Endothelial cell (in vitro differentiated cells): ENCODE measurements around the gene PLVAP. TPM values are rescaled to one million over a fixed set of nuclear protein-coding genes. Genes with fewer than 3 reads are reported as not detected.

Experiments
- DNase-seq: peaks from one replicate; pipeline ENCODE4 v3.0.0; 2021; ENCODE audit warnings: low spot score
- H3K27ac Mint-ChIP-seq: one replicate; pipeline ENCODE4 v1.8.0; 2021; ENCODE audit warnings: mixed read lengths, inconsistent platforms; ENCODE audit not compliant: unreplicated experiment
- H3K27me3 Mint-ChIP-seq: one replicate; pipeline ENCODE4 v1.8.0; 2021; ENCODE audit warnings: mild to moderate bottlenecking, moderate library complexity, mixed read lengths, inconsistent platforms; ENCODE audit not compliant: unreplicated experiment
- H3K36me3 Mint-ChIP-seq: one replicate; pipeline ENCODE4 v1.8.0; 2021; ENCODE audit warnings: mild to moderate bottlenecking, low read depth, mixed read lengths, inconsistent platforms; ENCODE audit not compliant: unreplicated experiment
- H3K4me1 Mint-ChIP-seq: one replicate; pipeline ENCODE4 v1.8.0; 2021; ENCODE audit warnings: mild to moderate bottlenecking, mixed read lengths, inconsistent platforms; ENCODE audit not compliant: unreplicated experiment
- H3K4me3 Mint-ChIP-seq: one replicate; pipeline ENCODE4 v1.8.0; 2021; ENCODE audit warnings: mild to moderate bottlenecking, mixed read lengths, inconsistent platforms; ENCODE audit not compliant: unreplicated experiment
- H3K9me3 Mint-ChIP-seq: one replicate; pipeline ENCODE4 v1.8.0; 2021; ENCODE audit warnings: mixed read lengths, inconsistent platforms; ENCODE audit not compliant: unreplicated experiment
- total RNA-seq: library from RNA; stranded (reverse); fragmentation: NEBNext Ultra II Directional; extraction: Animal tissue kit (Norgen Biotek cat#: 25700); gene quantifications from one replicate; pipeline ENCODE4 v1.2.1, GENCODE V29; 2021; ENCODE audit not compliant: unreplicated experiment
- TF ChIP-seq, protein P1 (sequence below): fragments of 200-600 bp; sonication (generic); IDR thresholded peaks from one replicate; pipeline ENCODE4 v1.5.0; 2021; ENCODE audit warnings: antibody characterized with exemption; ENCODE audit not compliant: unreplicated experiment

Gene PLVAP
- total RNA-seq, 1 donor from 2014 or later: 1,569 TPM

DNA sequence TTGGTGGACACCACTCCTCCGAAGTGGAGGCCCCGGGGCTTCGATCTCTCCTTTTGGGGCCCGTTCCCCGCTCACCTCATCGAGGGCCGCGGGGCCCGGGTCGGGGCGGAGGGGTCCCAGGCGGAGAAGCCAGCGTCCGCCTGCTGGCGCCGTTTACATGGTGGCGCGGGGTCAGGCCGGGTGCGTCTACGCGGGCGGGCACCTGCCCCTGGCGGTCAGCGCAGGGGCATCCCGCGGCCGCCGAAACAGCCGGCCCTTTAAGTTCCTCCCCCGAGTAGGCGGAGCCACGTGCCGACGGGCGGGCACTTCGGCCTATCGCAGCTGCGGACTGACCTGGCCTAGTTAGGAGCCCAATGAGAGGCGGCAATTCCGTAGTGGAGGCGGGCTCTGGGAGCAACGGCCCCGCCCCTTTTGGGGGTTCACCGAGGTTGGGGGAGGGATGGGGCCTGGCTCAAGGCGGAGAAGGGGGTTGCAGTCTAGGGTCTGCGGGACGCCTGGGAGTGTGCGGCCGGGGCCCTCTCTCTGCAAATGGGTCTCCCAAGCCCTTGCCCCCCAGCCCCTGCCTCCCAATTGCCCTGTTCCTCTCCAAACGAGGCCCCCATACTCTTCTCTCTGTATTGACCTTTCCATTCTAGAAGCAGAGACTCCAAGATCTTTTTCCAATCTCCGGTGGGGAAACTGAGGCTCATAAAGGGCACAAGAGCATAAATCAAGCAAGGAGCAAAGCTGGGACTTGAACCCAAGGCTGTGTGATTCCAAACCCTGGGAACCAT lies 73.8 kb downstream of the PLVAP start, which contains the start of gene ABHD8:
TSS of gene ABHD8 (minus strand) at position 259 of the 773 bp plus-strand sequence. CDS start 1,809 bp downstream, outside the sequence.
- peaks cover 3% of the 10 kb centered on the region for H3K27me3 Mint-ChIP-seq
- TF ChIP-seq, protein P1, sequence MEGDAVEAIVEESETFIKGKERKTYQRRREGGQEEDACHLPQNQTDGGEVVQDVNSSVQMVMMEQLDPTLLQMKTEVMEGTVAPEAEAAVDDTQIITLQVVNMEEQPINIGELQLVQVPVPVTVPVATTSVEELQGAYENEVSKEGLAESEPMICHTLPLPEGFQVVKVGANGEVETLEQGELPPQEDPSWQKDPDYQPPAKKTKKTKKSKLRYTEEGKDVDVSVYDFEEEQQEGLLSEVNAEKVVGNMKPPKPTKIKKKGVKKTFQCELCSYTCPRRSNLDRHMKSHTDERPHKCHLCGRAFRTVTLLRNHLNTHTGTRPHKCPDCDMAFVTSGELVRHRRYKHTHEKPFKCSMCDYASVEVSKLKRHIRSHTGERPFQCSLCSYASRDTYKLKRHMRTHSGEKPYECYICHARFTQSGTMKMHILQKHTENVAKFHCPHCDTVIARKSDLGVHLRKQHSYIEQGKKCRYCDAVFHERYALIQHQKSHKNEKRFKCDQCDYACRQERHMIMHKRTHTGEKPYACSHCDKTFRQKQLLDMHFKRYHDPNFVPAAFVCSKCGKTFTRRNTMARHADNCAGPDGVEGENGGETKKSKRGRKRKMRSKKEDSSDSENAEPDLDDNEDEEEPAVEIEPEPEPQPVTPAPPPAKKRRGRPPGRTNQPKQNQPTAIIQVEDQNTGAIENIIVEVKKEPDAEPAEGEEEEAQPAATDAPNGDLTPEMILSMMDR: peak; percentile 74
- peaks cover 6% of the 10 kb centered on the region for H3K36me3 Mint-ChIP-seq
- peak; percentile 98 for DNase-seq
- H3K4me1 Mint-ChIP-seq: peaks cover 17% of the 10 kb centered on the region
- no peaks in the 10 kb centered on the region for H3K9me3 Mint-ChIP-seq
- H3K4me3 Mint-ChIP-seq: peak within 1 kb of the TSS; percentile 79
- H3K27ac Mint-ChIP-seq: no peak within 1 kb of the TSS

DNA sequence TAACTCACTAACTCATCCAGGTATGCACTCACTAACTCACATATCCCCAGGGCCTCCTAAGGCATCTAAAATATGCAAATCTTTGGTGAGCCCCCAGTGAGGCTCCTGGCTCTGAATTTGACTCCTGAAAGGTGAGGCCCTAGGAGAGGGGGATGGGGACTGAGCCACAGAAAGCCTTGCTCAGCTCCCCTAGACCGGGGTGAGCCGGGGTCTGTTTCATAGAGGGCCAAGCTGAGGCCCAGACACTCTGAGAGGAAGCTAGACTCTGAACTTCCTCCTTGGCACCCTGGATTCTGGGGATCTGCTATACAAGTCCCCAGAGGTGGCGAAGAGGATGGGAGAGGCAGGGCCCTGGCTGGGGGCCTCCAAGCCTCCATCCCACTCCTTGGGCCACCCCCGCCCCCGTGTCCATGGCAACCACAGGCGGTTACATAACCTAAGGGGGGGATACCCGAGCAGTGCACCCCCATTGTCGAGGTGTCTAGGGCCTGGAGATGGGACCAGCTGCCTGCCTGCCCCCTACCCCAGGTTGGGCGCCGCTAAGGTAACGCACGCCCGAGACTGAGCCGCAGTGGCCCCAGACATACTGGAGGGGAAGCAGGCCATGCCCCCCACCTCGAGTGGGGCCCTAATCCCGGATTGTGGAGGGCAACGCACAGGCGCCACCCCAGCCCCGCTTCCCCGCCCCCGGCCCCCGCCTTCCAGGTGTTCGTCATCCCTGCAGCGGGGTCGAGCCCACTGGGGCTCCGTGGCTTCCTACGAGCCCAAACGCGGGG lies 74.6 kb downstream of the PLVAP start:
- peaks cover 12% of the 10 kb centered on the region for H3K4me1 Mint-ChIP-seq
- no peaks in the 10 kb centered on the region for H3K9me3 Mint-ChIP-seq
- H3K27me3 Mint-ChIP-seq: peaks cover 3% of the 10 kb centered on the region
- TF ChIP-seq, protein P1: no peak
- DNase-seq: no peak
- H3K27ac Mint-ChIP-seq: no peak overlapping the region
- peaks cover 6% of the 10 kb centered on the region for H3K36me3 Mint-ChIP-seq
- H3K4me3 Mint-ChIP-seq: peak overlapping the region; percentile 74

Other genes starting within 250 kb of the PLVAP start
- gene USE1, start 162.0 kb downstream of the PLVAP start, total RNA-seq: 13.0 TPM
- gene OCEL1, start 151.1 kb downstream of the PLVAP start, total RNA-seq: 16.5 TPM
- 69.9 TPM for gene NR2F6, start 131.4 kb downstream of the PLVAP start, total RNA-seq
- gene USHBP1, start 112.6 kb downstream of the PLVAP start, total RNA-seq: 54.2 TPM
- gene BABAM1, start 109.9 kb downstream of the PLVAP start, total RNA-seq: 136 TPM
- 2.3 TPM for gene ANKLE1, start 95.4 kb downstream of the PLVAP start, total RNA-seq
- gene ABHD8, start 73.9 kb downstream of the PLVAP start, total RNA-seq: 8.9 TPM
- 60.2 TPM for gene MRPL34, start 71.5 kb downstream of the PLVAP start, total RNA-seq
- 44.7 TPM for gene DDA1, start 67.8 kb downstream of the PLVAP start, total RNA-seq
- 19.0 TPM for gene ANO8, start 42.5 kb downstream of the PLVAP start, total RNA-seq
- 27.3 TPM for gene GTPBP3, start 39.8 kb downstream of the PLVAP start, total RNA-seq
- gene CCDC194, start 16.9 kb upstream of the PLVAP start, total RNA-seq: 2.7 TPM
- gene BST2, start 28.3 kb upstream of the PLVAP start, total RNA-seq: 97.8 TPM
- 107 TPM for gene MVB12A, start 42.7 kb upstream of the PLVAP start, total RNA-seq
- 1.4 TPM for gene TMEM221, start 71.3 kb upstream of the PLVAP start, total RNA-seq
- gene NXNL1, start 83.6 kb upstream of the PLVAP start, total RNA-seq: not detected
- 30.2 TPM for gene SLC27A1, start 93.2 kb upstream of the PLVAP start, total RNA-seq
- 184 TPM for gene PGLS, start 134.3 kb upstream of the PLVAP start, total RNA-seq
- 257 TPM for gene COLGALT1, start 178.3 kb upstream of the PLVAP start, total RNA-seq